Liver (tissue), 9 donors: Measurements from ENCODE around the gene SEH1L. TPM values are rescaled to one million over a fixed set of nuclear protein-coding genes. Genes with fewer than 3 reads are reported as not detected.

Source experiments
- DNase-seq: peaks from one replicate; pipeline ENCODE4 v3.0.0-alpha.2; 2017; ENCODE audit warnings: low spot score
- H3K27ac ChIP-seq, 2 donors: one replicate each; pipeline ENCODE4 v1.7.0; 2013; ENCODE audit warnings: inconsistent platforms in 2 of 2, low read length in 2 of 2, control low read depth in 1 of 2, low read depth in 1 of 2, mild to moderate bottlenecking in 1 of 2
- H3K27me3 ChIP-seq, 4 donors: one replicate each; pipeline versions ENCODE4 v1.6.1 to v1.7.0; 2013; ENCODE audit warnings: low read length in 3 of 4, inconsistent platforms in 1 of 4, mild to moderate bottlenecking in 1 of 4, moderate library complexity in 1 of 4; ENCODE audit not compliant: control insufficient read depth in 4 of 4, insufficient read depth in 4 of 4
- H3K36me3 ChIP-seq, 4 donors: one replicate each; pipeline versions ENCODE4 v1.6.1 to v1.7.0; 2013; ENCODE audit warnings: low read length in 3 of 4, mild to moderate bottlenecking in 3 of 4, low read depth in 1 of 4, moderate library complexity in 1 of 4; ENCODE audit not compliant: control insufficient read depth in 4 of 4, insufficient read depth in 3 of 4
- H3K4me1 ChIP-seq, 4 donors: one replicate each; pipeline versions ENCODE4 v1.6.1 to v1.7.0; 2013; ENCODE audit warnings: low read length in 3 of 4, mild to moderate bottlenecking in 3 of 4, moderate library complexity in 1 of 4; ENCODE audit not compliant: control insufficient read depth in 4 of 4, insufficient read depth in 4 of 4
- H3K4me3 ChIP-seq, 3 donors: one replicate each; pipeline versions ENCODE4 v1.6.1 to v1.7.0; 2013; ENCODE audit warnings: low read length in 3 of 3, control low read depth in 1 of 3, low read depth in 1 of 3, mild to moderate bottlenecking in 1 of 3
- H3K9ac ChIP-seq, 2 donors: one replicate each; pipeline ENCODE4 v1.7.0; 2013; ENCODE audit warnings: low read length in 2 of 2, mild to moderate bottlenecking in 2 of 2, moderate library complexity in 2 of 2, control low read depth in 1 of 2, low read depth in 1 of 2
- H3K9me3 ChIP-seq, 4 donors: one replicate each; pipeline versions ENCODE4 v1.6.1 to v1.7.0; 2013; ENCODE audit warnings: low read length in 3 of 4; ENCODE audit not compliant: control insufficient read depth in 4 of 4
- ATF3 ChIP-seq: IDR thresholded peaks from 2 replicates; pipeline ENCODE4 v1.6.1; 2016; ENCODE audit warnings: antibody characterized with exemption
- EGR1 ChIP-seq, 2 donors: IDR thresholded peaks; 2 replicates each; pipeline ENCODE4 v1.6.1; 2016 to 2018; ENCODE audit warnings: antibody characterized with exemption in 2 of 2, low read depth in 2 of 2
- FOXA1 ChIP-seq: IDR thresholded peaks from 2 replicates; pipeline ENCODE4 v1.6.1; 2016; ENCODE audit warnings: antibody characterized with exemption
- FOXA2 ChIP-seq: IDR thresholded peaks from 2 replicates; pipeline ENCODE4 v1.6.1; 2016; ENCODE audit warnings: antibody characterized with exemption
- GABPA ChIP-seq, 2 donors: IDR thresholded peaks in 1 of 2; conservative IDR thresholded peaks in 1 of 2; 2 replicates each; pipeline ENCODE4 v1.6.1; 2016; ENCODE audit warnings: antibody characterized with exemption in 2 of 2, mild to moderate bottlenecking in 1 of 2, moderate library complexity in 1 of 2
- HNF4G ChIP-seq: IDR thresholded peaks from 2 replicates; pipeline ENCODE4 v1.6.1; 2016; ENCODE audit warnings: antibody characterized with exemption
- JUND ChIP-seq, 2 donors: IDR thresholded peaks; 2 replicates each; pipeline ENCODE4 v1.6.1; 2016; ENCODE audit warnings: antibody characterized with exemption in 2 of 2
- NR2F2 ChIP-seq: IDR thresholded peaks from 2 replicates; pipeline ENCODE4 v1.6.1; 2016; ENCODE audit warnings: antibody characterized with exemption
- RAD21 ChIP-seq, 2 donors: IDR thresholded peaks; 2 replicates each; pipeline ENCODE4 v1.6.1; 2016; ENCODE audit warnings: antibody characterized with exemption in 2 of 2, mild to moderate bottlenecking in 2 of 2
- REST ChIP-seq: IDR thresholded peaks from 2 replicates; pipeline ENCODE4 v1.6.1; 2016; ENCODE audit warnings: antibody characterized with exemption, mild to moderate bottlenecking
- RXRA ChIP-seq, 2 donors: IDR thresholded peaks; 2 replicates each; pipeline ENCODE4 v1.6.1; 2017 to 2018; ENCODE audit warnings: antibody characterized with exemption in 2 of 2, mild to moderate bottlenecking in 1 of 2
- SP1 ChIP-seq: IDR thresholded peaks from 2 replicates; pipeline ENCODE4 v1.6.1; 2018; ENCODE audit warnings: antibody characterized with exemption, mild to moderate bottlenecking
- TAF1 ChIP-seq: conservative IDR thresholded peaks from 2 replicates; pipeline ENCODE4 v1.6.1; 2016; ENCODE audit warnings: antibody characterized with exemption, mild to moderate bottlenecking
- YY1 ChIP-seq: IDR thresholded peaks from 2 replicates; pipeline ENCODE4 v1.6.1; 2016; ENCODE audit warnings: antibody characterized with exemption, mild to moderate bottlenecking
- WGBS: extraction: QIAGEN DNeasy Blood & Tissue Kit; methylation state at CpG from one replicate; pipeline ENCODE4 v1.1.7; 2013; 5-methylcytosine and 5-hydroxymethylcytosine counted together
- polyA plus RNA-seq, 2 donors: library from polyadenylated mRNA; stranded (reverse) in 1 of 2; unstranded in 1 of 2; fragments of 200-250 nt in 1 of 2; fragments of >200 nt in 1 of 2; fragmentation: Nextera tagmentation in 1 of 2; extraction: Ambion mirVana in 1 of 2; gene quantifications; one replicate each; pipeline versions ENCODE4 v1.2.1 to v1.2.3, GENCODE V29; 2013 to 2015
- total RNA-seq, 2 donors: library from RNA; depleted of rRNA; stranded (reverse); fragments of >200 nt; gene quantifications; one replicate each; pipeline ENCODE4 v1.2.3, GENCODE V29; 2014
- TF ChIP-seq, protein P1 (sequence below): IDR thresholded peaks from 2 replicates; pipeline ENCODE4 v1.6.1; 2016; ENCODE audit warnings: antibody characterized with exemption
- TF ChIP-seq, protein P2 (sequence below): fragments of 150-350 bp; IDR thresholded peaks from 2 replicates; pipeline ENCODE4 v1.5.1; 2017; ENCODE audit warnings: improper control_type of control experiment, low read depth, low read length; ENCODE audit not compliant: missing input control
- TF ChIP-seq, protein P3 (sequence below): IDR thresholded peaks from 2 replicates; pipeline ENCODE4 v1.6.1; 2016; ENCODE audit warnings: antibody characterized with exemption
- donor health status: healthy.
- donor health status: healthy.
- donor health status: healthy.
- donor health status: healthy.
- donor health status: healthy.

Gene SEH1L
- total and polyA plus RNA-seq, 4 donors: 12.2 to 28.5 (median 16.8) TPM

GRCh38 chr18:13036622-13037320 is 89.0 kb downstream of the SEH1L start:
- Histone ChIP-seq H3K9ac (no peak overlapping the region), H3K4me1 (no peaks in the 10 kb centered on the region), H3K27me3 (no peaks in the 10 kb centered on the region), H3K4me3 (no peak overlapping the region), H3K27ac (no peak overlapping the region), H3K36me3 (peaks cover 0 to 10% (median 4%) of the 10 kb centered on the region in 4 donors), H3K9me3 (no peaks in the 10 kb centered on the region)
- WGBS: 84% methylated on average over 7 of the region's 7 CpGs
- TF ChIP-seq REST (no peak), SP1 (no peak), JUND (IDR thresholded peaks at IDR 0.05) (no peak), HNF4G (no peak), RXRA (IDR thresholded peaks at IDR 0.05) (no peak), ATF3 (no peak), YY1 (no peak), EGR1 (IDR thresholded peaks at IDR 0.05; ENCODE audit: low read depth in 2 of 2) (no peak), RAD21 (IDR thresholded peaks at IDR 0.05) (no peak), NR2F2 (no peak), GABPA (IDR thresholded peaks at IDR 0.05 in 1 of 2, conservative IDR thresholded peaks at IDR 0.05 in 1 of 2) (no peak), TAF1 (no peak), FOXA2 (no peak), FOXA1 (no peak)
- TF ChIP-seq, protein P1, sequence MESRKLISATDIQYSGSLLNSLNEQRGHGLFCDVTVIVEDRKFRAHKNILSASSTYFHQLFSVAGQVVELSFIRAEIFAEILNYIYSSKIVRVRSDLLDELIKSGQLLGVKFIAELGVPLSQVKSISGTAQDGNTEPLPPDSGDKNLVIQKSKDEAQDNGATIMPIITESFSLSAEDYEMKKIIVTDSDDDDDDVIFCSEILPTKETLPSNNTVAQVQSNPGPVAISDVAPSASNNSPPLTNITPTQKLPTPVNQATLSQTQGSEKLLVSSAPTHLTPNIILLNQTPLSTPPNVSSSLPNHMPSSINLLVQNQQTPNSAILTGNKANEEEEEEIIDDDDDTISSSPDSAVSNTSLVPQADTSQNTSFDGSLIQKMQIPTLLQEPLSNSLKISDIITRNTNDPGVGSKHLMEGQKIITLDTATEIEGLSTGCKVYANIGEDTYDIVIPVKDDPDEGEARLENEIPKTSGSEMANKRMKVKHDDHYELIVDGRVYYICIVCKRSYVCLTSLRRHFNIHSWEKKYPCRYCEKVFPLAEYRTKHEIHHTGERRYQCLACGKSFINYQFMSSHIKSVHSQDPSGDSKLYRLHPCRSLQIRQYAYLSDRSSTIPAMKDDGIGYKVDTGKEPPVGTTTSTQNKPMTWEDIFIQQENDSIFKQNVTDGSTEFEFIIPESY: no peak
- TF ChIP-seq, protein P2, sequence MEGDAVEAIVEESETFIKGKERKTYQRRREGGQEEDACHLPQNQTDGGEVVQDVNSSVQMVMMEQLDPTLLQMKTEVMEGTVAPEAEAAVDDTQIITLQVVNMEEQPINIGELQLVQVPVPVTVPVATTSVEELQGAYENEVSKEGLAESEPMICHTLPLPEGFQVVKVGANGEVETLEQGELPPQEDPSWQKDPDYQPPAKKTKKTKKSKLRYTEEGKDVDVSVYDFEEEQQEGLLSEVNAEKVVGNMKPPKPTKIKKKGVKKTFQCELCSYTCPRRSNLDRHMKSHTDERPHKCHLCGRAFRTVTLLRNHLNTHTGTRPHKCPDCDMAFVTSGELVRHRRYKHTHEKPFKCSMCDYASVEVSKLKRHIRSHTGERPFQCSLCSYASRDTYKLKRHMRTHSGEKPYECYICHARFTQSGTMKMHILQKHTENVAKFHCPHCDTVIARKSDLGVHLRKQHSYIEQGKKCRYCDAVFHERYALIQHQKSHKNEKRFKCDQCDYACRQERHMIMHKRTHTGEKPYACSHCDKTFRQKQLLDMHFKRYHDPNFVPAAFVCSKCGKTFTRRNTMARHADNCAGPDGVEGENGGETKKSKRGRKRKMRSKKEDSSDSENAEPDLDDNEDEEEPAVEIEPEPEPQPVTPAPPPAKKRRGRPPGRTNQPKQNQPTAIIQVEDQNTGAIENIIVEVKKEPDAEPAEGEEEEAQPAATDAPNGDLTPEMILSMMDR: no peak
- TF ChIP-seq, protein P3, sequence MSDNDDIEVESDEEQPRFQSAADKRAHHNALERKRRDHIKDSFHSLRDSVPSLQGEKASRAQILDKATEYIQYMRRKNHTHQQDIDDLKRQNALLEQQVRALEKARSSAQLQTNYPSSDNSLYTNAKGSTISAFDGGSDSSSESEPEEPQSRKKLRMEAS: no peak
- no peak for DNase-seq

Other genes with a start within 250 kb of the SEH1L start
- gene CEP76, start 245.3 kb upstream of the SEH1L start, total RNA-seq: 10 to 100 TPM in 1 of 2 donors, 1 to 10 TPM in 1; 6.4 to 11.8 TPM
- gene CEP76, start 245.3 kb upstream of the SEH1L start, polyA plus RNA-seq: 1 to 10 TPM; 1.3 to 2.1 TPM
- gene PSMG2, start 245.0 kb upstream of the SEH1L start, total RNA-seq: 10 to 100 TPM; 24.2 to 48.0 TPM
- 10 to 100 TPM; 32.1 to 41.1 TPM for gene PSMG2, start 245.0 kb upstream of the SEH1L start, polyA plus RNA-seq
- 10 to 100 TPM; 15.9 to 21.2 TPM for gene PTPN2, start 63.8 kb upstream of the SEH1L start, total RNA-seq
- 10 to 100 TPM in 1 of 2 donors, 1 to 10 TPM in 1; 9.2 to 13.9 TPM for gene PTPN2, start 63.8 kb upstream of the SEH1L start, polyA plus RNA-seq
- 10 to 100 TPM; 14.8 to 32.4 TPM for gene CEP192, start 43.4 kb downstream of the SEH1L start, total RNA-seq
- gene CEP192, start 43.4 kb downstream of the SEH1L start, polyA plus RNA-seq: 1 to 10 TPM; 2.5 to 7.1 TPM